Measurements from ENCODE around the gene COLEC11.

GRCh38 chr2:3587021-3587420 is 7.9 kb upstream of the COLEC11 start:
- TF ChIP-seq CREB5 (CRISPR knock-in tag; IDR thresholded peaks at IDR 0.05; ENCODE audit: low read depth) (no peak), TOX (CRISPR knock-in tag; IDR thresholded peaks at IDR 0.05; ENCODE audit: borderline replicate concordance) (no peak), ZNF8 (CRISPR knock-in tag; IDR thresholded peaks at IDR 0.05) (no peak), PATZ1 (CRISPR knock-in tag; IDR thresholded peaks at IDR 0.05; ENCODE audit: borderline replicate concordance) (no peak), ARNTL (CRISPR knock-in tag; IDR thresholded peaks at IDR 0.05; ENCODE audit: borderline replicate concordance, low read depth) (no peak), PPARA (CRISPR knock-in tag; IDR thresholded peaks at IDR 0.05; ENCODE audit: borderline replicate concordance) (no peak), ZFP3 (CRISPR knock-in tag; IDR thresholded peaks at IDR 0.05) (no peak)
